Measurements from ENCODE around the gene INPP4B. TPM values are rescaled to one million over a fixed set of nuclear protein-coding genes. Genes with fewer than 3 reads are reported as not detected.

Gene INPP4B
- polyA plus RNA-seq, 1 experiment: 18.1 TPM

DNA sequence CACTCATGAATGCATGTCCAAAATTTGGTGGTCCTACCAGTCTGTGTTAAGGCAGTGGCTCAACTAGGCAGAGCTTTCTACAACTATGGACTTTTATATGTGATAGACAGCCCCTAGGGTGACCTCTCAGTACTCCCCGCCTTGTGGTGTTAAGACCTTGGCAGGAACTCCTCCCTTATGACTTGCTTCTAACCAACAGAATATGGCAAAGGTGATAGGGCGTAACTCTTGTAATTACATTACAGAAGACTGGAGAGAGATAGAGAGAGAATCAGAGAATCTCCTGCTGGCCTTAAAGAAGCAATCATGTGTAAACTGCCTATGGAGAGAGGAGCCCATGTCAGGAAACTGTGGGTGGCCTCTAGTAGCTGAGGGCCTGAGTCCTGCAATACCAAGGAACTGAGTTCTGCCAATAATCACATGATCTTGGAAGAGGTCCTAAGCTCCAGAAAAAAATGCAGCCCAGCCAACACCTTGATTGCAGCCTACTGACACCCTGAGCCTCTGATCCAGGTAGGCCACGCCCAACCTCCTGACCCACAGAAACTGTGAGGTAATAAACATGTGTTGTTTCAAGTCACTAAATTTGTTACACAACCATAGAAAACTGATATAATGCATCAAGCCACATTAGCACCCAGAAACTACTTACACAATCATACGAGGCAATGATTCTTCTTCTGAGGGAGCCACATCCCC lies 68.9 kb downstream of the INPP4B start:
- DNase-seq (ENCODE audit: low read depth): no peak
- ChIA-PET CTCF (no interaction called here), POLR2A (no interaction called here)
- no peak overlapping the region for H3K4me3 ChIP-seq (ENCODE audit: low read depth, low read length)
- TF ChIP-seq, protein P1, sequence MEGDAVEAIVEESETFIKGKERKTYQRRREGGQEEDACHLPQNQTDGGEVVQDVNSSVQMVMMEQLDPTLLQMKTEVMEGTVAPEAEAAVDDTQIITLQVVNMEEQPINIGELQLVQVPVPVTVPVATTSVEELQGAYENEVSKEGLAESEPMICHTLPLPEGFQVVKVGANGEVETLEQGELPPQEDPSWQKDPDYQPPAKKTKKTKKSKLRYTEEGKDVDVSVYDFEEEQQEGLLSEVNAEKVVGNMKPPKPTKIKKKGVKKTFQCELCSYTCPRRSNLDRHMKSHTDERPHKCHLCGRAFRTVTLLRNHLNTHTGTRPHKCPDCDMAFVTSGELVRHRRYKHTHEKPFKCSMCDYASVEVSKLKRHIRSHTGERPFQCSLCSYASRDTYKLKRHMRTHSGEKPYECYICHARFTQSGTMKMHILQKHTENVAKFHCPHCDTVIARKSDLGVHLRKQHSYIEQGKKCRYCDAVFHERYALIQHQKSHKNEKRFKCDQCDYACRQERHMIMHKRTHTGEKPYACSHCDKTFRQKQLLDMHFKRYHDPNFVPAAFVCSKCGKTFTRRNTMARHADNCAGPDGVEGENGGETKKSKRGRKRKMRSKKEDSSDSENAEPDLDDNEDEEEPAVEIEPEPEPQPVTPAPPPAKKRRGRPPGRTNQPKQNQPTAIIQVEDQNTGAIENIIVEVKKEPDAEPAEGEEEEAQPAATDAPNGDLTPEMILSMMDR (IDR thresholded peaks at IDR 0.05; ENCODE audit: insufficient read depth, low read depth, low read length): no peak
- H3K27me3 ChIP-seq (ENCODE audit: control insufficient read depth, insufficient read depth, low read length): no peaks in the 10 kb centered on the region
- H3K36me3 ChIP-seq (ENCODE audit: control insufficient read depth, insufficient read depth, low read length): no peaks in the 10 kb centered on the region

DNA sequence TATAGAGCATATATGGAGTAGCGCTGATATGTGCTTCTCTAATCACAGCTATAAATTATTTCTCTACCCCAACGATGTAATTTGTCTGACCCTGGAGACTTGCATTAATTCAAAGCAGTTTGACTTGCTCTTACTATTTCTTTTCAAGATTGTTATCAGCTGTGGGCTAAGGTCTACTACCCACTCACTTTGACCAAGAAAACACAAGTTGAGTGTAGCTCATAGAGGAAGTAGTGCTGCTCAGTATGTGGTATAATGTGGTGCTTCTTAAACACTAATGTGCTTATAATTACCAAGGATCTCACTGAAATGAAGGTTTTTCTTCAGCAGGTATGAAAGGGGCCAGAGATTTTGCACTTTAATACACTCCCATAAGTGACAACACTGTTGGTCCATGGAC lies 70.1 kb downstream of the INPP4B start:
- DNase-seq (ENCODE audit: low read depth): no peak
- ChIA-PET POLR2A (no interaction called here), CTCF (interaction anchor here (0.7 kb wide), 1 partner anchor 43 kb away, joined by 5 read pairs; no protein-coding TSS in a partner anchor)
- TF ChIP-seq, protein P1 (IDR thresholded peaks at IDR 0.05; ENCODE audit: insufficient read depth, low read depth, low read length): no peak
- Histone ChIP-seq H3K4me3 (ENCODE audit: low read depth, low read length) (no peak overlapping the region), H3K27me3 (ENCODE audit: control insufficient read depth, insufficient read depth, low read length) (no peaks in the 10 kb centered on the region), H3K36me3 (ENCODE audit: control insufficient read depth, insufficient read depth, low read length) (no peaks in the 10 kb centered on the region)

DNA sequence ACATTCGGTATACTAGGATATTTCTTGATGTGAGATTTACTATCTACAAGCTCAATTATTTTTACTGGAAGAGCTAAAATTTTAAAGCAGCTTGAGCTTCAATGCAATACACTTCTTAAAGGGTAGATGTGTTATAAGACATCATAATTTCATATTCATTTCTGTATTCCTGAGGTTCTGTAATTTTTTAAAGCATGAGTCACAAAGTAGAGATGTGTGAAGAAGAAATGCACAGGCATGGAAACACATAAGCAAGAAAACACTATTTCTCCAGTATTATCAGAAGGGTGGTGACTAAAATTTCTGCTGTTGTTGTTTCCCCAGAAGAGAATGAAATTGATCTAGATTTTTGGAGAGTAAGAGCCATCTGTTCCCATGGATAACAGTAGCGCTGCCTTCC lies 72.6 kb downstream of the INPP4B start:
- Histone ChIP-seq H3K4me3 (ENCODE audit: low read depth, low read length) (no peak overlapping the region), H3K36me3 (ENCODE audit: control insufficient read depth, insufficient read depth, low read length) (no peaks in the 10 kb centered on the region), H3K27me3 (ENCODE audit: control insufficient read depth, insufficient read depth, low read length) (no peaks in the 10 kb centered on the region)
- DNase-seq (ENCODE audit: low read depth): no peak
- TF ChIP-seq, protein P1 (IDR thresholded peaks at IDR 0.05; ENCODE audit: insufficient read depth, low read depth, low read length): no peak
- POLR2A ChIA-PET: no interaction called here
- CTCF ChIA-PET: no interaction called here

DNA sequence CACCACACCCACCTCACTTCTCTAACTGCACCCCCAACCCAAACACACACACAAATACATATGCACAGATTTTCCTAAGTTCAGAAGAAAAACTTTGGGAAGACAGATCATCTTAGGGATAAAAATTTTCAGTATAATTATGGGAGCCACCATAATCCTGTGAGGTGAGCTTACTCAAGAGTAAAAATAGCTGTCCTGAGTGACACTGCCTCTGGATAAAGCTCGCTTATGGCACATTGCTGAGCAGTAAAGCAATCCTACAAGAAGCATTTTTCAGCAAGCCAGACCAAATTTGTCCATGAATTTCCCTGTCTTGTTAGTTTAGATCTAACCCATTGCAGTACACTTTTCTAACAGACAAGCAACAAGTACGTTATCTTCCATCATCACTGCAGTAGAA lies 83.8 kb downstream of the INPP4B start:
- TF ChIP-seq, protein P1 (IDR thresholded peaks at IDR 0.05; ENCODE audit: insufficient read depth, low read depth, low read length): no peak
- ChIA-PET CTCF (no interaction called here), POLR2A (no interaction called here)
- Histone ChIP-seq H3K27me3 (ENCODE audit: control insufficient read depth, insufficient read depth, low read length) (no peaks in the 10 kb centered on the region), H3K4me3 (ENCODE audit: low read depth, low read length) (no peak overlapping the region), H3K36me3 (ENCODE audit: control insufficient read depth, insufficient read depth, low read length) (no peaks in the 10 kb centered on the region)
- DNase-seq (ENCODE audit: low read depth): no peak

DNA sequence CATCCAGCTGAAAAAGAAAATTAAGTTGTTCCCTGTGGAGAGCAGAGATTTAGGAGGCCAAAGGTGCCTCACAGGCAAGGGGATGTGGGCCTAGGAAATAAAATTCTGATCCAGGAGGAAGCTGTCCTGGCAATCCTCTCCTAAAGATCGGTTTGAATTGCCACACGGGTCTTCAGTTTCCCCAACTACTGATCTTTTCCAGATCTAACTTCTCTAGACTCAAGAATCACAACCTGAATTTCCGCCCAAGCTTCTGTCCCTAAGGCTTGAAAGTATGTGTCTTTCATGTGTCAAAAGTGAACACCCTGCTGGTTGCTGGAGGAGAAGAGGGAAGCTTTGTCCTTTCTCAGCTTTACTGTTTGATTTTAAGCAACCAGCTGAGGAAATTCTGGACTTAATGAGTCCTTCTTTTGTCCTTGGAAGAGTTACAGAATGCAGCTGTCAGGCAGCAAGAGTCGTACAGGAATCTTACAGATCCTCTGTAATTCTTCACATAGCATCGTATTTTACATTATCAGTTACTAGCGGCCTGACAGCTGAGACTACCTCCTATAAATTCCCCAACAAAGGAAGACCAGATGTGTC lies 93.8 kb downstream of the INPP4B start:
- no peaks in the 10 kb centered on the region for H3K36me3 ChIP-seq (ENCODE audit: control insufficient read depth, insufficient read depth, low read length)
- ChIA-PET CTCF (interaction anchor here (1.1 kb wide), 1 partner anchor 62 kb away, joined by 3 read pairs; no protein-coding TSS in a partner anchor), POLR2A (no interaction called here)
- H3K27me3 ChIP-seq (ENCODE audit: control insufficient read depth, insufficient read depth, low read length): no peaks in the 10 kb centered on the region
- no peak for DNase-seq (ENCODE audit: low read depth)
- no peak overlapping the region for H3K4me3 ChIP-seq (ENCODE audit: low read depth, low read length)
- TF ChIP-seq, protein P1 (IDR thresholded peaks at IDR 0.05; ENCODE audit: insufficient read depth, low read depth, low read length): 0 out of 2 replicates have a peak, but pooled peaks have one; percentile 4
